ENCODE results near the gene LRCH1. TPM values are rescaled to one million over a fixed set of nuclear protein-coding genes. Genes with fewer than 3 reads are reported as not detected.

LRCH1 gene
- total and polyA plus RNA-seq, 7 donors: 1.7 to 7.9 (median 4.1) TPM

DNA sequence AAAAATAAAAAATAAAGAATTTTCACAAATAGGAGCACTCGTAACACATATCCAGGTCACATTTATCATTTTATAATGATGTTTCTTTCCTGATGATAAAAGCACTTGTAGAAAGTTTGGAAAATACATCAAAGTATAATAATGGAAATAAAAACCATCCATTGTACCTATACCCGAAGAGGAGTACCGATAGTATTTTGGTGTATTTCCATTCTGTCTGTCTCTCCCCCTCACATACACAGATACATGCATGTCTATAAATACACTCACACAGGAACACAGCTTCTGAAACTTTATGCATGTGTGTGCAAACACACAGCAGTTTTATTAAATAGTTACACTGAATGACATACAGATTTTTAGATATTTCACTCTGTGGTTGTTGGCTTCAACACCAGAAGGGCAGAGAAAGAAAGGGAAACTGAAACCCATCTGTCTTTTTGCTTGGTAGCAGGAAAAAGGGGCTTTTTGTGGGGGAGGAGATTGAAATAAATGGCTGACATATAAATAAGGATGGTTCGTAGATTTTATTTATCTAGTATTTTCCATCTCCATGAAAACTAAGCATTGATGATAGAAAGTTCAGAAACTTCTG, 114.8 kb downstream of the LRCH1 start:
- H3K36me3 ChIP-seq (ENCODE audit: insufficient read depth in 1 of 2, low read depth in 1 of 2): no peaks in the 10 kb centered on the region
- H3K4me1 ChIP-seq: peaks cover 29% of the 10 kb centered on the region
- peak overlapping the region; percentile 3 for H3K27ac ChIP-seq
- no peaks in the 10 kb centered on the region for H3K27me3 ChIP-seq (ENCODE audit: insufficient read depth in 3 of 3, low read length in 2 of 3)
- TF ChIP-seq, protein P1, sequence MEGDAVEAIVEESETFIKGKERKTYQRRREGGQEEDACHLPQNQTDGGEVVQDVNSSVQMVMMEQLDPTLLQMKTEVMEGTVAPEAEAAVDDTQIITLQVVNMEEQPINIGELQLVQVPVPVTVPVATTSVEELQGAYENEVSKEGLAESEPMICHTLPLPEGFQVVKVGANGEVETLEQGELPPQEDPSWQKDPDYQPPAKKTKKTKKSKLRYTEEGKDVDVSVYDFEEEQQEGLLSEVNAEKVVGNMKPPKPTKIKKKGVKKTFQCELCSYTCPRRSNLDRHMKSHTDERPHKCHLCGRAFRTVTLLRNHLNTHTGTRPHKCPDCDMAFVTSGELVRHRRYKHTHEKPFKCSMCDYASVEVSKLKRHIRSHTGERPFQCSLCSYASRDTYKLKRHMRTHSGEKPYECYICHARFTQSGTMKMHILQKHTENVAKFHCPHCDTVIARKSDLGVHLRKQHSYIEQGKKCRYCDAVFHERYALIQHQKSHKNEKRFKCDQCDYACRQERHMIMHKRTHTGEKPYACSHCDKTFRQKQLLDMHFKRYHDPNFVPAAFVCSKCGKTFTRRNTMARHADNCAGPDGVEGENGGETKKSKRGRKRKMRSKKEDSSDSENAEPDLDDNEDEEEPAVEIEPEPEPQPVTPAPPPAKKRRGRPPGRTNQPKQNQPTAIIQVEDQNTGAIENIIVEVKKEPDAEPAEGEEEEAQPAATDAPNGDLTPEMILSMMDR (IDR thresholded peaks at IDR 0.05): no peak
- no peaks in the 10 kb centered on the region for H3K9me3 ChIP-seq
- no peak for ATAC-seq
- intact Hi-C loops (cut with DNase I): no loop called here
- DNase-seq: no peak
- H3K4me3 ChIP-seq: peak overlapping the region; percentile 9
- WGBS, 3 donors: 73 to 75% (median 74%) methylated on average over 4 of the region's 4 CpGs

DNA sequence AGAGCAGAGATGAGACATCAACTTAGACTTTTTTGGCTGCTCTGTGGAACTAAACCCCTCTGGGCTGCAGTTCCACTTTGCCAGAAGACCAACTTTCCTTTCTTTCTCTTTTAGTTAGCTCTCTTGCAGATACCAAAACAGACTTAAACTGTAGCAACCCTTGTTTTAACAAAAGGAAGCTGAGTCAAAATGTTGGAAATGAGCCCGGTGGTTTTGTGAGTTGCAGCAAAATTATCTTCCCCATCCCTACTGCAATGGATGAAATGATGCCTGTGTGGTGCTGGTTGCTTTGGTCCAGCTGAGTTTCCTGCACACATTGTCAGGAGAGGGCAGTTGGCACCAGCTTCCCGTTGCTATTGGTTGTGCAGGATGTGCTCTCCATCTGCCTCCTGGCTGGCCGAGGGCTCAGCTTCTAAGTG, 115.3 kb downstream of the LRCH1 start:
- H3K4me1 ChIP-seq: peaks cover 25% of the 10 kb centered on the region
- H3K9me3 ChIP-seq: no peaks in the 10 kb centered on the region
- H3K36me3 ChIP-seq (ENCODE audit: insufficient read depth in 1 of 2, low read depth in 1 of 2): no peaks in the 10 kb centered on the region
- H3K27me3 ChIP-seq (ENCODE audit: insufficient read depth in 3 of 3, low read length in 2 of 3): no peaks in the 10 kb centered on the region
- peak overlapping the region; percentile 9 for H3K4me3 ChIP-seq
- intact Hi-C loops (cut with DNase I): no loop called here
- H3K27ac ChIP-seq: peak overlapping the region; percentile 3
- ATAC-seq: peak in 2 of 4 donors; percentile 37 to 39
- TF ChIP-seq, protein P1 (IDR thresholded peaks at IDR 0.05): no peak
- peak in 1 of 2 donors; percentile 29 for DNase-seq
- 27 to 36% (median 30%) methylated on average over 3 of the region's 3 CpGs for WGBS, 3 donors

DNA sequence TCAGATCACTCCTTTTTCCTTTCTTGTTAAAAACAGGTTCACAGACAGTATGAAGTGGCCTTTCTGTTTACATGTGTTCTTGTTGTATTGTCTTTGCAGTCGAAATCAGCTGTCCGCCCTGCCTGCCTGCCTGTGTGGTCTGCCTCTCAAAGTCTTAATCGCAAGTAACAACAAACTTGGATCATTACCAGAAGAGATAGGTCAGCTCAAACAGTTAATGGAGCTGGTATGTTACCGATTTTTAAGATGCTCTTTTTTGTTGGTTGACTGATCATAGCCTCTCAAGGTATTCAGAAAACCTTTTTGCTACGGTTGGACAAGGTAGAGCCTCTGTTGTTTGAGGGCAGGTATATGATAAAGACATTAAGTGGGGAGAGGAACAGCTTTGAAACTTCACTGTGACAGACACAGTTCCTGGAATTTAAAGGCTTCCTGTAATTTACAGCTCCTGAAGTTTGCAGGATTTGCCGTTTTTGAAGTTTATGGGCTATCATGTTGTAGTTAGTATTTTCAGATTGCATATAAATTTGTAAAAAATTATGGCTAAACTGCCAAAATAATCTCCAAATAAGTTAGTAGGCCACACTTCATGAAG, 116.1 kb downstream of the LRCH1 start:
- TF ChIP-seq, protein P1 (IDR thresholded peaks at IDR 0.05): no peak
- Histone ChIP-seq H3K4me3 (no peak overlapping the region), H3K27ac (no peak overlapping the region), H3K4me1 (peaks cover 25% of the 10 kb centered on the region), H3K9me3 (no peaks in the 10 kb centered on the region), H3K36me3 (ENCODE audit: insufficient read depth in 1 of 2, low read depth in 1 of 2) (no peaks in the 10 kb centered on the region), H3K27me3 (ENCODE audit: insufficient read depth in 3 of 3, low read length in 2 of 3) (no peaks in the 10 kb centered on the region)
- ATAC-seq: no peak
- no peak for DNase-seq
- intact Hi-C loops (cut with DNase I): no loop called here
- 50 to 55% (median 52%) methylated on average over 6 of the region's 6 CpGs for WGBS, 3 donors

DNA sequence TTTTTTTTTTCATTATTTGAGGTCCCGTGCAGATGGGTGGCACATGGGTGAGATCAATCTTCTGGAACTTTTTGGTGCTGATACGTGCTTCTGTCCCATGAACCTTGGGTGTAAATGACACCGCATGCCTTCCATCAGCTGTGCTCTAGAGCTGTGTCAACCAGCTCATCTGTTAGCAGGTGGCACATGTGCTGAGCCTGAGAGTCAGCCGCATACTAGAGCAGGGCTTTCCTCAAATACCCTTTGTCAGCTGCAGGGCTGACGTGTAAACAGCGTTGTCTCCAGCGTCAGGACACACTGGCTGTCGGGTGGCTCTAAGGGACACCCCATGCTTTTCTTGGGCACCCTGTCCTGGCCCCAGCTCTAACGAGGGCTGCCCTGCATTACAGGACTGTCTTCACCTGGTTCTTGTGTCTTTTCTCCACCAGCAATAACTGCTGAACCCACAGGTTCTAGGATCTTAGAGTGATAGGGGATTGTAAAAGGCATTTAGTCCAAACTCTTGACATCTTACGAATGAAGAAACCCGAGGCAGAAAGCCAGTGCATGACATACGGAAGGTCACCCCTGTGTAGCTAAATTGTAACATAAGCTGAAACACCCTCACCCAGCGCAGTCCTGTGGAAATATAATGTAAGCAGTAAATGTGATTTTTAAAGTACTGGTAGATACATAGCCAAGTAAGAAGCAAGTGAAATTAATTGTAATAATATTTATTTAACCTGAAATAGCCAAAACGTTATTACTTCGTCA, 119.5 kb downstream of the LRCH1 start:
- no peaks in the 10 kb centered on the region for H3K36me3 ChIP-seq (ENCODE audit: insufficient read depth in 1 of 2, low read depth in 1 of 2)
- intact Hi-C loops (cut with DNase I): no loop called here
- H3K27ac ChIP-seq: peak overlapping the region; percentile 19
- no peaks in the 10 kb centered on the region for H3K9me3 ChIP-seq
- ATAC-seq (peak; percentile 75 to 91 (median 86)), DNase-seq (no peak)
- H3K4me3 ChIP-seq: no peak overlapping the region
- TF ChIP-seq, protein P1 (IDR thresholded peaks at IDR 0.05): no peak
- 42 to 60% (median 47%) methylated on average over 15 of the region's 15 CpGs for WGBS, 3 donors
- H3K4me1 ChIP-seq: peaks cover 12% of the 10 kb centered on the region
- no peaks in the 10 kb centered on the region for H3K27me3 ChIP-seq (ENCODE audit: insufficient read depth in 3 of 3, low read length in 2 of 3)

Data from psoas muscle (tissue), 8 donors.